Measurements from ENCODE around the gene RAB6B. TPM values are rescaled to one million over a fixed set of nuclear protein-coding genes. Genes with fewer than 3 reads are reported as not detected.

RAB6B gene
- total RNA-seq, 2 donors from 2014 or later = 0.21 to 0.81 TPM

- Mint-ChIP-seq H3K4me3 (no peak overlapping the region), H3K27me3 (peaks cover 0 to under 1% of the 10 kb centered on the region in 2 donors), H3K9me3 (no peaks in the 10 kb centered on the region), H3K36me3 (no peaks in the 10 kb centered on the region), H3K4me1 (ENCODE audit: low read depth in 2 of 2) (peaks cover 0 to 3% of the 10 kb centered on the region in 2 donors), H3K27ac (no peak overlapping the region)
- no peak for ATAC-seq
- DNase-seq (ENCODE audit: low spot score) = no peak
Observed at GRCh38 chr3:133859381-133860234, 36.1 kb downstream of the RAB6B start.

- ATAC-seq (peak in 1 of 2 donors; percentile 31), DNase-seq (ENCODE audit: low spot score) (no peak)
- peaks cover 0 to 2% of the 10 kb centered on the region in 2 donors for H3K27me3 Mint-ChIP-seq
- H3K36me3 Mint-ChIP-seq = no peaks in the 10 kb centered on the region
- no peak overlapping the region for H3K4me3 Mint-ChIP-seq
- H3K27ac Mint-ChIP-seq = no peak overlapping the region
- peaks cover 0 to 3% of the 10 kb centered on the region in 2 donors for H3K4me1 Mint-ChIP-seq (ENCODE audit: low read depth in 2 of 2)
- no peaks in the 10 kb centered on the region for H3K9me3 Mint-ChIP-seq
Observed at GRCh38 chr3:133857767-133858166, 37.9 kb downstream of the RAB6B start.

GRCh38 chr3:133856316-133856715 lies 39.4 kb downstream of the RAB6B start:
- H3K4me1 Mint-ChIP-seq (ENCODE audit: low read depth in 2 of 2) = peaks cover 3 to 5% of the 10 kb centered on the region in 2 donors
- no peaks in the 10 kb centered on the region for H3K36me3 Mint-ChIP-seq
- ATAC-seq = peak in 1 of 2 donors; percentile 43
- peaks cover 0 to 2% of the 10 kb centered on the region in 2 donors for H3K27me3 Mint-ChIP-seq
- no peak for DNase-seq (ENCODE audit: low spot score)
- no peak overlapping the region for H3K27ac Mint-ChIP-seq
- no peak overlapping the region for H3K4me3 Mint-ChIP-seq
- H3K9me3 Mint-ChIP-seq = no peaks in the 10 kb centered on the region

GRCh38 chr3:133855772-133856171 lies 39.9 kb downstream of the RAB6B start:
- H3K27me3 Mint-ChIP-seq = peaks cover 0 to 2% of the 10 kb centered on the region in 2 donors
- no peak for DNase-seq (ENCODE audit: low spot score)

GRCh38 chr3:133855002-133855370 lies 40.7 kb downstream of the RAB6B start:
- Mint-ChIP-seq H3K4me1 (ENCODE audit: low read depth in 2 of 2) (peaks cover 6 to 8% of the 10 kb centered on the region in 2 donors), H3K27me3 (peaks cover 0 to 2% of the 10 kb centered on the region in 2 donors), H3K27ac (no peak overlapping the region), H3K36me3 (no peaks in the 10 kb centered on the region), H3K4me3 (no peak overlapping the region), H3K9me3 (no peaks in the 10 kb centered on the region)
- ATAC-seq (no peak), DNase-seq (ENCODE audit: low spot score) (no peak)

More at GRCh38 chr3:133855772-133856171, 39.9 kb downstream of the RAB6B start:
- no peak for ATAC-seq
- no peak overlapping the region for H3K27ac Mint-ChIP-seq
- no peaks in the 10 kb centered on the region for H3K9me3 Mint-ChIP-seq
- H3K36me3 Mint-ChIP-seq = no peaks in the 10 kb centered on the region
- H3K4me3 Mint-ChIP-seq = no peak overlapping the region
- H3K4me1 Mint-ChIP-seq (ENCODE audit: low read depth in 2 of 2) = peaks cover 6 to 8% of the 10 kb centered on the region in 2 donors

- no peaks in the 10 kb centered on the region for H3K36me3 Mint-ChIP-seq
- DNase-seq (ENCODE audit: low spot score) (no peak), ATAC-seq (no peak)
- H3K9me3 Mint-ChIP-seq = no peaks in the 10 kb centered on the region
- H3K4me3 Mint-ChIP-seq = no peak overlapping the region
- no peak overlapping the region for H3K27ac Mint-ChIP-seq
- peaks cover 0 to 2% of the 10 kb centered on the region in 2 donors for H3K27me3 Mint-ChIP-seq
- H3K4me1 Mint-ChIP-seq (ENCODE audit: low read depth in 2 of 2) = peaks cover 6 to 8% of the 10 kb centered on the region in 2 donors
Observed at GRCh38 chr3:133854264-133855001, 41.2 kb downstream of the RAB6B start.

GRCh38 chr3:133853925-133854227 lies 41.8 kb downstream of the RAB6B start:
- Mint-ChIP-seq H3K27me3 (peaks cover 0 to 5% of the 10 kb centered on the region in 2 donors), H3K9me3 (no peaks in the 10 kb centered on the region), H3K4me3 (no peak overlapping the region), H3K27ac (no peak overlapping the region), H3K36me3 (no peaks in the 10 kb centered on the region), H3K4me1 (ENCODE audit: low read depth in 2 of 2) (peaks cover 6 to 8% of the 10 kb centered on the region in 2 donors)
- ATAC-seq (no peak), DNase-seq (ENCODE audit: low spot score) (no peak)

GRCh38 chr3:133853063-133853924 lies 42.4 kb downstream of the RAB6B start:
- no peak for DNase-seq (ENCODE audit: low spot score)
- Mint-ChIP-seq H3K4me3 (no peak overlapping the region), H3K4me1 (ENCODE audit: low read depth in 2 of 2) (peaks cover 6 to 8% of the 10 kb centered on the region in 2 donors), H3K27ac (no peak overlapping the region), H3K36me3 (no peaks in the 10 kb centered on the region), H3K9me3 (no peaks in the 10 kb centered on the region), H3K27me3 (peaks cover 2 to 5% of the 10 kb centered on the region in 2 donors)
- no peak for ATAC-seq

- Mint-ChIP-seq H3K36me3 (no peaks in the 10 kb centered on the region), H3K9me3 (no peaks in the 10 kb centered on the region), H3K27me3 (peaks cover 15 to 16% of the 10 kb centered on the region in 2 donors), H3K27ac (no peak overlapping the region), H3K4me3 (no peak overlapping the region), H3K4me1 (ENCODE audit: low read depth in 2 of 2) (peaks cover 5 to 6% of the 10 kb centered on the region in 2 donors)
- DNase-seq (ENCODE audit: low spot score) (no peak), ATAC-seq (no peak)
Observed at GRCh38 chr3:133851931-133852330, 43.8 kb downstream of the RAB6B start.

- Mint-ChIP-seq H3K27ac (peak overlapping the region in 1 of 2 donors; percentile 4), H3K36me3 (no peaks in the 10 kb centered on the region), H3K27me3 (peaks cover 17 to 18% of the 10 kb centered on the region in 2 donors), H3K4me1 (ENCODE audit: low read depth in 2 of 2) (peaks cover 5 to 6% of the 10 kb centered on the region in 2 donors), H3K9me3 (no peaks in the 10 kb centered on the region), H3K4me3 (peak overlapping the region; percentile 23)
- DNase-seq (ENCODE audit: low spot score) (peak; percentile 26), ATAC-seq (peak; percentile 46 to 73)
Observed at GRCh38 chr3:133851266-133851906, 44.3 kb downstream of the RAB6B start.

- H3K36me3 Mint-ChIP-seq = no peaks in the 10 kb centered on the region
- no peaks in the 10 kb centered on the region for H3K9me3 Mint-ChIP-seq
- no peak overlapping the region for H3K4me3 Mint-ChIP-seq
- DNase-seq (ENCODE audit: low spot score) (no peak), ATAC-seq (no peak)
- peaks cover 18 to 22% of the 10 kb centered on the region in 2 donors for H3K27me3 Mint-ChIP-seq
- H3K27ac Mint-ChIP-seq = no peak overlapping the region
- H3K4me1 Mint-ChIP-seq (ENCODE audit: low read depth in 2 of 2) = peaks cover 5 to 6% of the 10 kb centered on the region in 2 donors
Observed at GRCh38 chr3:133850034-133850433, 45.6 kb downstream of the RAB6B start.

- H3K27me3 Mint-ChIP-seq = peaks cover 16 to 24% of the 10 kb centered on the region in 2 donors
- no peak overlapping the region for H3K4me3 Mint-ChIP-seq
- ATAC-seq = peak; percentile 34 to 57
- no peaks in the 10 kb centered on the region for H3K9me3 Mint-ChIP-seq
- no peak for DNase-seq (ENCODE audit: low spot score)
- H3K36me3 Mint-ChIP-seq = no peaks in the 10 kb centered on the region
- no peak overlapping the region for H3K27ac Mint-ChIP-seq
- peaks cover 5 to 6% of the 10 kb centered on the region in 2 donors for H3K4me1 Mint-ChIP-seq (ENCODE audit: low read depth in 2 of 2)
Observed at GRCh38 chr3:133849346-133849745, 46.3 kb downstream of the RAB6B start.

GRCh38 chr3:133845127-133845526 lies 50.6 kb downstream of the RAB6B start:
- no peaks in the 10 kb centered on the region for H3K9me3 Mint-ChIP-seq
- no peak for ATAC-seq
- H3K4me3 Mint-ChIP-seq = no peak overlapping the region
- no peak overlapping the region for H3K27ac Mint-ChIP-seq
- H3K27me3 Mint-ChIP-seq = peaks cover 16 to 29% of the 10 kb centered on the region in 2 donors
- DNase-seq (ENCODE audit: low spot score) = no peak
- H3K4me1 Mint-ChIP-seq (ENCODE audit: low read depth in 2 of 2) = no peaks in the 10 kb centered on the region
- no peaks in the 10 kb centered on the region for H3K36me3 Mint-ChIP-seq
